Ecto neural progenitor cell (in vitro differentiated cells): ENCODE results near the gene C1orf74.
"Not testable (repeated sequence)": the region's sequence is repeated elsewhere in the genome, so short reads cannot be mapped to it uniquely, and the experiment has no call there.

Experiments
- DNase-seq: peaks from one replicate; pipeline ENCODE4 v3.0.0-alpha.2; 2018; ENCODE audit warnings: low spot score

Gene C1orf74

DNA sequence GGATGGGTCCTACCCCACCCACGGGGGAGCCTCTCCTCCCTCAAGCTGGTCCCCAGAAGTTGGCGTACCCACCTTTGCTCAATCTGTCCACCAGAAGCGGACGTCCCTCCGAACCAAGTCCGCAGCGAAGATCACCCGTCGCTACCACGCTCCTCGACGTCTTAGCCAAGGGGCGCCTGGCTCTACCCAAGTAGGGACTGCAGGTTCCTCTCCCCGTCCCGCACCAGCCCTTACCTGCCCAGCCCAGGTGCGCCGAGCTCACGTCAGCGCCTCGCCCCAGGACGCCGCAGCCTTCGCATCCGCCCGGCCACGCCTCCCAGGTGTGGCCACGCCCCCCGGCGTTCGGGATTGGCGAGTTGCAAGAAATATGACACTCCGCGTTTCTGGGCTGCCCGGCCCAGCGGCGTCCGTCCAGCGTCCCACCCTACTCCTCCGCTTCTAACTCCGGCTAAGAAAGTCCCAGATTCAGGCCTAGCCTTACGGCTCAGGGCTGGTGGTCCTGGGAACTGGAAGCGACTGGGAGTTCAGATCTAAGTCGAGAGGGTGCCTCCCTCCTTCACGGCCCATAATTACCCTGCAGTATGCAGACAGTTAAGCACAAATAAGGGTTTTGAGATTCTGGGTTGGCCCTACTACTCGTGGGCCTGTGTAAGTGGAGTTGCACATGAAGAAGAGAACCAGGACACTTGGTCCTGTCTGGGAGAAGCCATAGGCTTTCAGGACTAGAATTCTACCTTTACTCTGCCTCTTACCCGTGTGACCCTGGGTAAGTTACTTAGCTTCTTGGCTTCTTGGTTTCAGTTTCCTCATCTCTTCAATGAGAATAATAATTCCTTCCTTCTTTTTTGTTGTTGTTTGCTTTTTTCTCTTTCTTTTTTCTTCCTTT, 21.8 kb upstream of the C1orf74 start, which contains the start of gene IRF6:
Gene IRF6, minus strand, starts transcription at position 268 of the 886 bp plus-strand sequence. CDS start 4,729 bp downstream, outside the sequence.
- DNase-seq, result peak; percentile 94

- DNase-seq, result peak; percentile 52
These were observed 21.0 kb upstream of the C1orf74 start for GRCh38 chr1:209805341-209805781.

- no peak for DNase-seq
These were observed 19.2 kb upstream of the C1orf74 start for GRCh38 chr1:209803568-209803967.

DNA sequence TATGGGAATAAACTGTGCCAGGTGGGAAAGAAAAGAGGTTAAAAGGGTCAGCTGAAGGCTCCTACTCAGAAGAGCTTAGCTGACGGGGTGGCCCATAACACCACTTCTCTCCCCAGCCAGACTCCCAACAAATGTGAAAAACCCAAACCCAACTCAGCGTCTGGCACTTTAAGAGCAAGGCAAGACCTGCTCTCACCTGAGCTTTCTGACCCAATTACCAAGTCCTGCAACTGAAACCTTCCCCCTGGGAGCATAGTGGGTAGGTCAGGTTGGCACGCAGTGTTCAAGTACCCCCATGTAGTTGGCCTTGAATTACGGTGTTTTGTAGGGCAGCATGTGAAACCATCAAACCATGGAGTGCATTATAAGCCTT, 18.4 kb upstream of the C1orf74 start:
- no peak for DNase-seq

GRCh38 chr1:209802117-209802779, 17.9 kb upstream of the C1orf74 start:
- DNase-seq, result no peak

- no peak for DNase-seq
These were observed 16.9 kb upstream of the C1orf74 start for GRCh38 chr1:209800984-209801834.

DNA sequence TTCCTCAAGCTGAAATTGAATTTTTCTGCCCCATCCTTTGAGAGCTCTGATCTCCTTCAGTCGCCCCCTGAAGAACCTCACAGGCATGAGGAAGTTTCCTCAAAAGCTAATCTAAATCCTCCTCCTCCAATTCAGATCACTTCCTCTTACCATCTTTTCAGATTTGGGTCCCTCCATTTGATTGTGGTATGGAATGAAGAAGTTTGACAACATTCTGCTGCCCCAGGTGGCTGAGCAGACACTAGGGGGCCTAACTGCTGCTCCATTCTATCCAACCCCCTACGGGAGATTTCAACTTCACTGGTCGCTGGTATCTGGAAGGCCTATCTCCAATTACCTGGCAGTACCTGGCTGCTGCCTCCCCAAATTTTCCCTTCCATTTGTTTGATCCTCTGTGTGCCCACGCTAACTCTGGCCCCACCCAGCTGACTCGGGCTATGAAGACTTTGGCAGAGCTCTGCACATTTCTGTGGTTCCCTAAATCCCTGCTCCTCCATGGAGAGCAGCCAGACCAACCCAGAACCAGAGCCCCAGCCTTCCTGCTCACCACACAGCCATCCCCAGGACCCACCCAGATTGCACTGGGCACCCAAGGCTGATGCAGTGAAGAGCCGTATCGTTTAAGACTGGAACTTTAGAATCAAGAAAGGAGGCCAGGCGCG, 13.8 kb upstream of the C1orf74 start:
- no peak for DNase-seq

DNA sequence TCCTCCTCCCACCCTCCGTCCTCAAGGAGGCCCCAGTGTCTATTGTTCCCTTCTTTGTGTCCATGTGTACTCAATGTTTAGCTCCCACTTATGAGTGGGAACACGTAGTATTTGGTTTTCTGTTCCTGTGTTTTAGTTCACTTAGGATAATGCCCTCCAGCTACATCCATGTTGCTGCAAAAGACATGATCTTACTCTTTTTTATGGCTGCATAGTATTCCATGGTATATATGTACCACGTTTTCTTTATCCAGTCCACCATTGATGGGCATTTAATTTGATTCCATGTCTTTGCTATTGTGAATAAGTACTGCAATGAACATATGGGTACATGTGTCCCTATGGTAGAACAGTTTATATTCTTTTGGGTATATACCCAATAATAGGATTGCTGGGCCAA, 9.4 kb upstream of the C1orf74 start:
- not testable (repeated sequence) for DNase-seq

DNA sequence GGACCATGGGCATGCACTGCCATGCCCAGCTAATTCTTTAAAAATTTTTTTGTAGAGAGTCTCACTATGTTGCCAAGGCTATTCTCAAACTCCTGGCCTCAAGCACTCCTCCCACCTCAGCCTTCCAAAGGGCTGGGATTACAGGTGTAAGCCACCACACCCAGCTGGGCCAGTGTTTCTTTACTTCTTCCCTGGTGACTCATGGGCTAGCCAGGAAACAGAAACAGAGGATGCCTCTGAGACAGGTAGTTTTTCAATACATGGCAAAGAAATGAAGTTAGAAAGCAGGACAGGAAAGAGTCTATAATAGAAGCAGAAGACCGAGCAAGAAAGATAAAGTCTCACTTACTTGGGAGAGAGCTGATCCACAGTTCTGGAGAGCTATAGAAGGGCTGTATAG, 7.6 kb upstream of the C1orf74 start:
- DNase-seq, result no peak

DNA sequence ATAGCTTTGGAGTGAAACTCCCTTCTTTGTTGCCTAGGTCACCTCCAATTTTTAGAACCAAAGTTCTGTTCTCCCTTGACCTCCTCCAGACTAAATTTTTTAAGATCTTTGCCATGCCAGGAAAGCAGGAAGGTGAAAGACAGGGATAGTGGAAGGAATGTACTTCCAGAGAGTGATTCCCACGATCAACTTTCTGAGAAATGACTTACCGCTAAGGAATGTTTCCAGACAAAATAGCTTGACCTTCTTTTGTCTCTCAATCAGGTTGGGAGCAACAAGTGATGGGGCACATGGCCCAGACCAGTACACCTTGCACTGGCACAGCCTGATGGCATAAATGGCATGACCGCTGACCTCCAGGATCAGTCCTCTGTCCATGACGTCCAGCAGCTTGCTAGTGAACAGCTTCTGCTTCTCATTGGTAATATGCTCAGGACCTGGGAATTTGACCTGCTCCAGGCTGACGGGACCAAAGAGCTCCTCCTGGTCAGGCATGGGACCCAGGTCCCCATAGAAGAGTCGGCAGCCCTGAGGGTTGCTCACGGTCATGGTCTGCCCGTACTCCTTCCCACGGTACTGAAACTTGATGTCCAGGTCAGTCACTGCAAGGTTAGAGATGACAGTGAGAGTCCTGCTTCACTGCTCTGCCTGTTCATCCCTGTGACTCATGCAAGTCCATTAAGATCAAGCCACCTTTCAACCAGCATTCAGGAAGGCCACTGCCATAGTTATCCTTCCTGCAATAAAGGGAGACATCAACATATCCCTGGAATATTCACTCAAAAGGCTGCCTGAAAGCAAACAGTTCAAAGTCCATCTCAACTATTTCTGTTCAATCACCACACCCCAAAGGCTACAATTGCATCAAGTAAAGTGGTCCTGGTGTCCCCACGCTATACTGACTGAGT, 6.2 kb upstream of the C1orf74 start:
- DNase-seq, result no peak

DNA sequence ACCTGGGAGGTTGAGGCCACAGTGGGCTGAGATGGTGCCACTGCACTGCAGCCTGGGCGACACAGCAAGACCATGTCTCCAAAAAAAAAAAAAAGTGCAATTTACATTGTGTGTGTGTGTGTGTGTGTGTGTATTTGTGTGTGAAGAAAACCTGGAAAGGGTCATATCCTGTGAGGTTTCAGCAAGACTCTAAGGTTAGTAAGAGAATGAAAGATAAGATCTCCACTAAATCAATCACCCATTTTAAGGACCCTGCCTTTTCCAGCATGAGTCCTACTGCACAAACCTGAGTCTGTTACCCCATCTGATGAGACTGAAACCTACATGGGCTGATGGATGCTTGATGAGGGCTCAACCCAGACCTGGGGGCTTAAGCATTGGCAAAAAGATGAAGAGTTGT, 4.9 kb upstream of the C1orf74 start:
- no peak for DNase-seq

DNA sequence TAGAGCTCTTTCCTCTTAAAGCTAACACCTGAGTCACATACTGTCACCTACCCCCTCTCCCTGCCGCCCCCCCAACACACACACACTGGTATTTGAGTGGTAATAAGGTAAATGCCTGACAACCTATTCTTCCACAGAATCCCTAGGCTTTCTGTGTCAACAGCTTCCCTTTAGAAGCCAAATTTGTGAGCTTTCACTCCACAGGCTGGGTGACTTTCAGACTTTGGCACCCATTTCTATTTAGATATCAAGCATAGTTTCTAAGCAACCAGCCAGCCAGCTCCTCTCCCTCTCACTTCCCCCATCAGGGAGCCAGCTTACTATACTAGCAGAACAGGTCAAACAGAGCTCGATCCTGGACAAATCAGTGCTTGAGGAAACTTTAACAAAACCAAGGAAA, 3.2 kb upstream of the C1orf74 start:
- DNase-seq, result no peak

GRCh38 chr1:209786146-209786545, 1.8 kb upstream of the C1orf74 start:
- DNase-seq, result no peak

DNA sequence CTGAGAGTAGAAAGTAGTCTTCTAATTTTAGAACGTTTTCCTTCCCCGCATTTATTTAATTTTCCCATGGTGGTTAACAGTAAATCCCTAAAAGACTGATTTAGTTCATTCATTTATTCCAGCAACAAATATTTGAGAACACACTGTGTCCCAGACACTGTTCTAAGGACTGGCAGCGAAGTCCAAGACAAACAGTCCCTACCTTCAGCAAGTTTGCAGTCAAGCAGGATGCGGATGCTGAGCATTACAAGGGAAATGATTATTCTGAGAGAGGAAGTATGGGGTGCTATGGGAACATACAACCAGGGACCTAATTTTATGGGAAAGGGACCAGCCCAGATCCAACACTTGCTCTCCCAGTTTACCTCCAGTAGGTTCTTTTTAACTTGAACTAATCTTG, 1.2 kb upstream of the C1orf74 start:
- DNase-seq, result no peak

- no peak for DNase-seq
These were observed 973 bp downstream of the C1orf74 start for GRCh38 chr1:209783386-209783785.

DNA sequence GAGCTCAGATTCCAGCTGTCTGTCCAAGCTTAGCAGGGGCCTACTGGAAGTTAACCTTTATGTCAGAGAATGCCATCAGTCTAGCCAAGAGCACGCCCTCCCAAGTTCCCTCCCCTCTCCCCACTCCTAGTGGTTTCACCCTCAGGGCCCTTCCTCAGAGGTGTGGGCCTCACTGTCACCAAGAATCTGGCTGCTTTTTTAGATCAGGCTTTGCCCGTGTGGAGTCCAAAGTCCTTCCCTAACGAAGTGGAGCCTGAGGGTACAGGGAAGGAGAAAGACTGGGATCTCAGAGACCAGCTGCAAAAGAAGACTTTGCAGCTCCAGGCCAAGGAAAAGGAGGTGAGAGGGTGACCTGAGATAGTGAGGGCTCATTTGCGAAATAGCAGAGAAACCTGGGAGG, 4.1 kb downstream of the C1orf74 start:
- DNase-seq, result no peak

DNA sequence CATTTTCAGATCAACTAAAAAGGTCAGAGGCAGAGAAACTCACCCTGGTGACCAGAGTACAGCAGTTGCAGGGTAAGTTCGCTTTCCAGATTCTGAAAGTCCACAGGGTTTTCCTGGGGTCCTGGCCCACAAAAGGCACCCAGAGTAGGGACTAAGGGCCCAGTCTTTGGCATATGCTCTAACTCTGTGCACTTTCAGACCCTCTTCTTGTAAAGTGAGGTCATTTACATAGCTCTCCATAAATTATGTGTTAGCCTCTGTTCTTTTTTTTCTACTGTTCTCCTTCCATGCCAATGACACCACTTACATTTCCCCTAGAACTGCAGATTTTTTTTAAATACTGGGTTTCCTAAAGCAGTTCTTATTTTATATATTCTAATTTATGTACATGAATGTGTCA, 6.3 kb downstream of the C1orf74 start:
- no peak for DNase-seq

- DNase-seq, result no peak
These were observed 6.8 kb downstream of the C1orf74 start for GRCh38 chr1:209777587-209777986.

DNA sequence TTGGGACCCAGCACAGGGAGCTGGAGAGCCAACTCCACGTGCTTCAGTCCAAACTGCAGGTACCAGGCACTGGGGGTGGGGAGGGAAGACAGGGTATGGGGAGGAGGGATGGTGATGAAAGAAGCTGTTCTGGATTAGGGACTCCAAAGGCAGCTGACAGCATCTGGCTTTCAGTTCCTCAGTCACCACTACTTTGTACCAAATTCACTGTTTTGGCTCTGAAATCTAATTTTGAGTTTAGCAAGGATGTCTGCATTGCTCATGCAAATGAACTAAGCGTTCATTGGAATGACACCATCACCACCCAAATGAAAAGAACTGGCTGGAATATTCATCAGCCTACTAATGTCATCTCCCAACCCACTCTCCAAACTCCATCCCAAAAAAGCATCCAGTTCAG, 8.7 kb downstream of the C1orf74 start:
- DNase-seq, result no peak

GRCh38 chr1:209774592-209774991, 9.8 kb downstream of the C1orf74 start:
- DNase-seq, result no peak

DNA sequence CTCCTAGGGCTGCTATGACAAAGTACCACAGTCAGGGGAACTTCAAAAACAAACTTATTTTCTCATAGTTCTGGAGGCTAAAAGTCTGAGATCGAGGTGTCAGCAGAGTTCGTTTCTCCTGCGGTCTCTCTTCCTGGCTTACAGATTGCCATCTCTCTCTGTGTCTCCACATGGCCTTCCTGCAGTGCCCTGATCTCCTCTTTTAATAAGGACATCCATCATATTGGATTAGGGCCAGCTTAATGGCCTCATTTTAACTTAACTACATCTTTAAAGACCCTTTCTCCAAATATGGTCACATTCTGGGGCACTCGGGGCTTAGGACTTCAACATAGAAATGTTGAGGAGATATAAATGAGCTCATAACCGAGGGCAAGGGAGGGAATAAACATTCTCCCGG, 12.2 kb downstream of the C1orf74 start:
- DNase-seq, result no peak
